Transverse colon (tissue), 4 donors: ENCODE data around the gene INTS3. TPM values are rescaled to one million over a fixed set of nuclear protein-coding genes. Genes with fewer than 3 reads are reported as not detected.

Source experiments
- DNase-seq: peaks from one replicate; pipeline ENCODE4 v3.0.0-alpha.2; 2019
- H3K27ac ChIP-seq, 4 donors: fragments of 200-600 bp; sonication (generic); 2 replicates each; pipeline ENCODE4 v1.5.1; 2016 to 2018; ENCODE audit warnings: inconsistent platforms in 4 of 4
- H3K27me3 ChIP-seq: fragments of 200-600 bp; sonication (generic); 2 replicates; pipeline ENCODE4 v1.5.1; 2017; ENCODE audit warnings: inconsistent platforms
- H3K36me3 ChIP-seq, 4 donors: fragments of 200-600 bp; sonication (generic); 2 replicates each; pipeline ENCODE4 v1.5.1; 2017 to 2019; ENCODE audit warnings: inconsistent platforms in 4 of 4
- H3K4me1 ChIP-seq, 4 donors: fragments of 200-600 bp; sonication (generic); 2 replicates each; pipeline ENCODE4 v1.5.1; 2017 to 2020; ENCODE audit warnings: inconsistent platforms in 4 of 4
- H3K4me3 ChIP-seq, 4 donors: fragments of 200-600 bp; sonication (generic); 1 replicate in 1 of 4; 2 replicates in 3 of 4; pipeline versions ENCODE4 v1.5.1 to v1.6.1; 2017 to 2019; ENCODE audit warnings: inconsistent platforms in 4 of 4
- H3K9me3 ChIP-seq, 2 donors: fragments of 200-600 bp; sonication (generic); 2 replicates each; pipeline ENCODE4 v1.5.1; 2017 to 2019; ENCODE audit warnings: inconsistent platforms in 2 of 2
- CTCF ChIP-seq, 5 experiments: fragments of 200-600 bp in 3 of 5; fragments of 450-650 bp in 2 of 5; sonication (generic) in 3 of 5; IDR thresholded peaks; 1 replicate in 2 of 5; 2 replicates in 3 of 5; pipeline ENCODE4 v1.5.1; 2016 to 2017; ENCODE audit warnings: antibody characterized with exemption in 5 of 5, inconsistent platforms in 3 of 5, mild to moderate bottlenecking in 2 of 5, moderate library complexity in 1 of 5
- EP300 ChIP-seq: sonication (generic); formaldehyde crosslinking; IDR thresholded peaks from one replicate; pipeline ENCODE4 v1.6.1; 2017; ENCODE audit warnings: antibody characterized with exemption, low read depth
- POLR2A ChIP-seq: fragments of 450-650 bp; IDR thresholded peaks from one replicate; pipeline ENCODE4 v1.6.1; 2016; ENCODE audit warnings: antibody characterized with exemption, mild to moderate bottlenecking, moderate library complexity
- POLR2AphosphoS5 ChIP-seq, 3 donors: sonication (generic); formaldehyde crosslinking; IDR thresholded peaks; one replicate each; pipeline ENCODE4 v1.6.1; 2016; ENCODE audit warnings: antibody characterized with exemption in 3 of 3
- WGBS, 2 donors: methylation state at CpG; one replicate each; pipeline ENCODE4 v1.1.5; 2018; ENCODE audit warnings: low coverage in 1 of 2; 5-methylcytosine and 5-hydroxymethylcytosine counted together
- in situ Hi-C, 4 donors: fragments of 200-750 bp; cut with MboI; loops; one replicate each; pipeline versions ENCODE4 v1.15.0 to v1.15.1; 2017; ENCODE audit warnings: low sequenced_read_pairs in 3 of 4, low pct_ligation_motif_present in 1 of 4, low pct_unique_long_range_greater_than_20kb in 1 of 4
- intact Hi-C: fragments of 100-400 bp; cut with DNase I; formaldehyde crosslinking; loops from one replicate; pipeline ENCODE4 v1.15.1; 2023; ENCODE audit warnings: low total_unique reads
- total RNA-seq, 4 donors: library from RNA; depleted of rRNA; stranded (reverse); fragments of >200 nt; gene quantifications; one replicate each; pipeline ENCODE4 v1.1.0, GENCODE V29; 2016

The INTS3 gene
- total RNA-seq, 4 donors from 2014 or later = 26.1 to 35.6 (median 28.0) TPM

DNA sequence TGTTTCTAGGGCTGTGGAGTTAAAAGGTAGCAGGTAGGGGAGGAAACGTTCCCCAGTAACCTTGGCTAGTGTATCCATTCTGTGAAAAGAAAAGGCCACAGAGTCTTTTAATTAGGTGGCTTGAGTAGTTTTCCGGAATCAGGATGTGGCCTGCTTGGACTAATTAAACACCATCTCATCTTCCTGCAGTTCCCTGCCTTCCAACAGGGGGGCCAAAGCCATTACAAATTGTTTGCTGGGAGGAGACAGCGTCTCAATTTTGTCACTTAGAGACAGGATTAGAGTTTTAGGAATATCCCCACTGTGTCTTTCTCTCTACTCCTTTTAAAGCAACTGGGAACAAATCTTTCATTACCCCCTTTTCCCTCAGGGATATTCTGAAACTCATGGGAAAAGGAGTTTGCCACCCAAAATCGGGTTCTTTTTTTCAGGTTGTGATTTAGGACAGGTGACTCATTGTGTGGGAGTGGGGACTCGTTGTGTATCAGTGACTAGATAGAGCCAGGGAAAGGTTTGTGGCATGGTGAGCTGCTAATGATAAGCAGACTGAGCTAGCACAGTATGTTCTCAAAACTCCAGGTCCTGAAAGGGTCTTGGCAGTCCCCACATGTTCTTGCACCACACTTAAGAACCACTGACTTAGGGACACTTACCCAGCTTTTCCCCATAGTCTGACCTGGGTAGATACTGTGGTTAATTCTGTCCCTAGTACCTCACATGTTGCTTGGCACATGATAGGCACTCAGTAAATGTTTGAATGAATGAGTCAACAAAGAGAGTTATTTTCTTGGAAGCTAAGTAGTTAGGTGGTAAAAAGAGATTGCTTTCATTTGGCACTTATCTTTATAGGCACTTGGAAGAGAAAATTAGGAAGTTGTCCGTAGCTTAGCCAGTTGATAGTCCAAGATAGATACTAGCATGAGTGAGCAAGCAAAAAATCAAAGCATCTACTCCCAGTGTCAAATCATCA lies 22.5 kb downstream of the INTS3 start:
- in situ Hi-C loops (no loop called here), intact Hi-C loops (no loop called here)
- no peak overlapping the region for H3K4me3 ChIP-seq
- WGBS, 2 donors = 39 to 51% methylated on average over 5 to 6 of the region's 6 CpGs
- no peaks in the 10 kb centered on the region for H3K27me3 ChIP-seq
- no peak for DNase-seq
- no peaks in the 10 kb centered on the region for H3K9me3 ChIP-seq
- peak in 1 of 5 experiments; percentile 9 for TF ChIP-seq CTCF (IDR thresholded peaks at IDR 0.05)
- TF ChIP-seq EP300 = no peak
- peak in 1 of 3 donors; percentile 13 for TF ChIP-seq POLR2AphosphoS5 (IDR thresholded peaks at IDR 0.05)
- H3K4me1 ChIP-seq = peaks cover 9 to 34% (median 15%) of the 10 kb centered on the region in 4 donors
- H3K27ac ChIP-seq = peak overlapping the region in 3 of 4 donors; percentile 15 to 50 (median 36)
- H3K36me3 ChIP-seq = peaks cover 0 to 28% (median 0%) of the 10 kb centered on the region in 4 donors

- no peaks in the 10 kb centered on the region for H3K27me3 ChIP-seq
- 83% methylated on average over 2 of the region's 2 CpGs; no CpG with 5 or more reads in 1 of the 2 donors for WGBS, 2 donors
- no peak overlapping the region for H3K4me3 ChIP-seq
- peaks cover 9 to 34% (median 15%) of the 10 kb centered on the region in 4 donors for H3K4me1 ChIP-seq
- peak overlapping the region in 2 of 4 donors; percentile 38 to 51 for H3K27ac ChIP-seq
- in situ Hi-C loops (no loop called here), intact Hi-C loops (no loop called here)
- DNase-seq = no peak
- TF ChIP-seq POLR2AphosphoS5 (IDR thresholded peaks at IDR 0.05) (no peak), POLR2A (no peak), EP300 (no peak), CTCF (IDR thresholded peaks at IDR 0.05) (no peak)
- H3K9me3 ChIP-seq = no peaks in the 10 kb centered on the region
- H3K36me3 ChIP-seq = peaks cover 0 to 30% (median 3%) of the 10 kb centered on the region in 4 donors
Observed at GRCh38 chr1:153752072-153752471, 24.2 kb downstream of the INTS3 start.

DNA sequence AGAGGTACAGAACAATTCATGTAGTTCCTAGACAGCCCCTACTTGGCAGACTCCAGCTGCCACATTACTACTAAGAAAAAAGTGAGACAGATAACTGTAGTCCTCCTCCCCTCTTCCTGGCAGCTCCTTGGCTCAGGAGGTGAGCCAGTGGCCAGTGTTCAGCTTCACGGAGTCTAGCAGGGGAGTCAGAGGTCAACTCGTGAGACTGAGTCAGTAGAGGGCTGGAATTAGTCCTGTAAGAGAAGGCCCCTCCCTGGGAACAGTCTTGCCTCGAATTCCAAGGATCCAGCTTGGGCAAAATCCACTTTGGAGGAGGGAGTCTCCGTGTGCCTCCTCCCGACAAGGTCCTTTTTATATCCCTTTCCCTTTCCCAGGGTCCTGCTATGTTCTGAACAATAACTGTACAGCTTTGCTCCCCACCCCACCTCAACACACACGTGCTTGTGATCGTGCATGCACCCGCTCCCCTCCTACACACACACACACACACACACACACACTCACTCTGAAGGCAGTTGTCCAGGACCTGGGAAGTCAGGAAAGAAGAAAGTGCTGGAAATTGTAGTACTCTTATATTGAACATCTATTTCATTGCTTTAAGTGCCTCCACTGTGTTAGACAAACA lies 24.8 kb downstream of the INTS3 start:
- Histone ChIP-seq H3K4me3 (no peak overlapping the region), H3K9me3 (no peaks in the 10 kb centered on the region), H3K27ac (peak overlapping the region in 2 of 4 donors; percentile 38 to 51), H3K27me3 (no peaks in the 10 kb centered on the region), H3K36me3 (peaks cover 0 to 30% (median 5%) of the 10 kb centered on the region in 4 donors), H3K4me1 (peaks cover 9 to 34% (median 15%) of the 10 kb centered on the region in 4 donors)
- in situ Hi-C loops = no loop called here
- DNase-seq = no peak
- WGBS, 2 donors = 95 to 97% methylated on average over 6 to 8 of the region's 8 CpGs
- intact Hi-C loops = no loop called here
- no peak for TF ChIP-seq CTCF (IDR thresholded peaks at IDR 0.05)
- no peak for TF ChIP-seq POLR2A
- no peak for TF ChIP-seq POLR2AphosphoS5 (IDR thresholded peaks at IDR 0.05)
- no peak for TF ChIP-seq EP300

- intact Hi-C loops = no loop called here
- peaks cover 0 to 37% (median 8%) of the 10 kb centered on the region in 4 donors for H3K36me3 ChIP-seq
- in situ Hi-C loops = no loop called here
- no peak for DNase-seq
- H3K4me3 ChIP-seq = no peak overlapping the region
- H3K27me3 ChIP-seq = no peaks in the 10 kb centered on the region
- WGBS, 2 donors = 93 to 100% methylated on average over 2 of the region's 2 CpGs
- no peaks in the 10 kb centered on the region for H3K9me3 ChIP-seq
- H3K4me1 ChIP-seq = peaks cover 9 to 29% (median 15%) of the 10 kb centered on the region in 4 donors
- TF ChIP-seq EP300 = no peak
- TF ChIP-seq POLR2AphosphoS5 (IDR thresholded peaks at IDR 0.05) = no peak
- TF ChIP-seq POLR2A = no peak
- no peak for TF ChIP-seq CTCF (IDR thresholded peaks at IDR 0.05)
- H3K27ac ChIP-seq = no peak overlapping the region
Observed at GRCh38 chr1:153754266-153754665, 26.4 kb downstream of the INTS3 start.
